IMR-90 (cell line): ENCODE results near the gene ACSL1. TPM values are rescaled to one million over a fixed set of nuclear protein-coding genes. Genes with fewer than 3 reads are reported as not detected.

ENCODE experiments used
- ATAC-seq: fragments of 200-7000 bp; cut with Tn5 transposase; 2 replicates; pipeline ENCODE4 v1.9.1; 2020; ENCODE audit warnings: low read depth, mild to moderate bottlenecking, moderate library complexity
- BruUV-seq: library from RNA; stranded (reverse); fragments of 400-500 nt; replicated peaks from 2 replicates; lab custom pipeline; 2021; lab: Mats Ljungman, UMichigan
- CTCF ChIA-PET: fragments of 300-600 bp; formaldehyde crosslinking; extraction: SDS; loops from one replicate; lab custom pipeline; 2021; ENCODE audit warnings: antibody characterized with exemption; lab: Yijun Ruan, JAX
- POLR2A ChIA-PET: fragments of 300-600 bp; sonication (Branson Sonifier 250); formaldehyde crosslinking; loops from one replicate; lab custom pipeline; 2022; ENCODE audit warnings: antibody characterized with exemption; ENCODE audit not compliant: unreplicated experiment; lab: Charles Lee
- DNase-seq: peaks from one replicate; pipeline ENCODE4 v3.0.0; 2013
- H2AFZ ChIP-seq: replicated peaks from 2 replicates; pipeline ENCODE3; 2013; ENCODE audit warnings: low read length, mild to moderate bottlenecking; ENCODE audit not compliant: poor library complexity
- H2AK5ac ChIP-seq: 2 replicates; pipeline ENCODE4 v1.6.1; 2013; ENCODE audit warnings: low read depth, low read length, inconsistent platforms
- H2AK9ac ChIP-seq: replicated peaks from 2 replicates; pipeline ENCODE3; 2013; ENCODE audit warnings: mild to moderate bottlenecking, low read depth, low read length, moderate library complexity; ENCODE audit not compliant: poor library complexity
- H2BK120ac ChIP-seq: 2 replicates; pipeline ENCODE4 v1.6.1; 2013; ENCODE audit warnings: low read depth, low read length, inconsistent platforms
- H2BK15ac ChIP-seq: 3 replicates; pipeline ENCODE4 v1.6.1; 2013; ENCODE audit warnings: low read depth, low read length, inconsistent platforms
- H2BK20ac ChIP-seq: 2 replicates; pipeline ENCODE4 v1.6.1; 2013; ENCODE audit warnings: low read depth, mild to moderate bottlenecking, inconsistent platforms, low read length, moderate library complexity
- H2BK5ac ChIP-seq: 2 replicates; pipeline ENCODE4 v1.6.1; 2013; ENCODE audit warnings: mild to moderate bottlenecking, low read depth, low read length, inconsistent platforms; ENCODE audit not compliant: poor library complexity, severe bottlenecking
- H3K14ac ChIP-seq: replicated peaks from 2 replicates; pipeline ENCODE4 v1.6.1; 2013; ENCODE audit warnings: low read depth, low read length, inconsistent platforms
- H3K18ac ChIP-seq: 2 replicates; pipeline ENCODE4 v1.6.1; 2013; ENCODE audit warnings: low read depth, low read length, control low read depth
- H3K23ac ChIP-seq: 2 replicates; pipeline ENCODE4 v1.6.1; 2013; ENCODE audit warnings: low read depth, low read length, inconsistent platforms
- H3K27ac ChIP-seq: 2 replicates; pipeline ENCODE4 v1.5.1; 2013; ENCODE audit warnings: mild to moderate bottlenecking, control low read depth, low read length; ENCODE audit not compliant: insufficient read depth
- H3K27me3 ChIP-seq: 2 replicates; pipeline ENCODE4 v1.6.1; 2013; ENCODE audit warnings: low read length; ENCODE audit not compliant: control insufficient read depth, insufficient read depth
- H3K36me3 ChIP-seq: 2 replicates; pipeline ENCODE4 v1.6.1; 2013; ENCODE audit warnings: low read length, mixed read lengths; ENCODE audit not compliant: control insufficient read depth, insufficient read depth
- H3K4ac ChIP-seq: 2 replicates; pipeline ENCODE4 v1.6.1; 2013; ENCODE audit warnings: low read depth, low read length, inconsistent platforms
- H3K4me1 ChIP-seq: 2 replicates; pipeline ENCODE4 v1.6.1; 2013; ENCODE audit warnings: low read length, mixed read lengths; ENCODE audit not compliant: control insufficient read depth, insufficient read depth
- H3K4me2 ChIP-seq: 2 replicates; pipeline ENCODE4 v1.6.1; 2013; ENCODE audit warnings: low read depth, mild to moderate bottlenecking, control low read depth, low read length, moderate library complexity
- H3K4me3 ChIP-seq: 2 replicates; pipeline ENCODE4 v1.5.1; 2013; ENCODE audit warnings: low read depth, mild to moderate bottlenecking, control low read depth, low read length, moderate library complexity; ENCODE audit not compliant: insufficient read depth
- H3K56ac ChIP-seq: 2 replicates; pipeline ENCODE4 v1.6.1; 2013; ENCODE audit warnings: low read length, inconsistent platforms; ENCODE audit not compliant: insufficient read depth; ENCODE audit errors: extremely low read depth
- H3K79me1 ChIP-seq, 2 experiments: 2 replicates each; pipeline ENCODE4 v1.6.1; 2013; ENCODE audit warnings: low read length in 2 of 2, inconsistent platforms in 1 of 2, low read depth in 1 of 2
- H3K9ac ChIP-seq: 2 replicates; pipeline ENCODE4 v1.6.1; 2013; ENCODE audit warnings: low read depth, low read length, control low read depth
- H3K9me1 ChIP-seq: 2 replicates; pipeline ENCODE4 v1.6.1; 2013; ENCODE audit warnings: low read length, inconsistent platforms; ENCODE audit not compliant: insufficient read depth
- H3K9me3 ChIP-seq: 2 replicates; pipeline ENCODE4 v1.6.1; 2013; ENCODE audit warnings: low read length; ENCODE audit not compliant: control insufficient read depth, insufficient read depth
- H4K20me1 ChIP-seq: 2 replicates; pipeline ENCODE4 v1.6.1; 2013; ENCODE audit warnings: low read length, inconsistent platforms; ENCODE audit not compliant: insufficient read depth
- H4K5ac ChIP-seq: 2 replicates; pipeline ENCODE4 v1.6.1; 2013; ENCODE audit warnings: mild to moderate bottlenecking, low read depth, low read length, control low read depth
- H4K8ac ChIP-seq, 2 experiments: 2 replicates each; pipeline ENCODE4 v1.6.1; 2013; ENCODE audit warnings: low read depth in 2 of 2, low read length in 2 of 2, control low read depth in 1 of 2, inconsistent platforms in 1 of 2
- H4K91ac ChIP-seq: 2 replicates; pipeline ENCODE4 v1.6.1; 2013; ENCODE audit warnings: low read depth, low read length, inconsistent platforms; ENCODE audit not compliant: insufficient read depth
- BHLHE40 ChIP-seq: fragments of 150-350 bp; IDR thresholded peaks from 2 replicates; pipeline ENCODE4 v1.6.1; 2016; ENCODE audit warnings: mild to moderate bottlenecking, low read depth, low read length
- CEBPB ChIP-seq: IDR thresholded peaks from 2 replicates; pipeline ENCODE4 v1.6.1; 2012; ENCODE audit warnings: low read depth, low read length, improper control_type of control experiment
- CTCF ChIP-seq: conservative IDR thresholded peaks from 2 replicates; pipeline ENCODE4 v1.5.1; 2012; ENCODE audit warnings: mild to moderate bottlenecking, low read depth, low read length, improper control_type of control experiment
- ELK1 ChIP-seq: fragments of 150-350 bp; IDR thresholded peaks from 2 replicates; pipeline ENCODE4 v1.6.1; 2016; ENCODE audit warnings: low read depth, mild to moderate bottlenecking, low read length, moderate library complexity, borderline replicate concordance
- MAFK ChIP-seq: IDR thresholded peaks from 2 replicates; pipeline ENCODE4 v1.6.1; 2012; ENCODE audit warnings: low read depth, low read length, improper control_type of control experiment
- NFE2L2 ChIP-seq: fragments of 150-350 bp; IDR thresholded peaks from 2 replicates; pipeline ENCODE4 v1.6.1; 2016; ENCODE audit warnings: low read depth, mild to moderate bottlenecking, low read length
- POLR2A ChIP-seq: IDR thresholded peaks from 2 replicates; pipeline ENCODE4 v1.6.1; 2012; ENCODE audit warnings: mild to moderate bottlenecking, low read depth, low read length
- RAD21 ChIP-seq: IDR thresholded peaks from 2 replicates; pipeline ENCODE4 v1.6.1; 2012; ENCODE audit warnings: low read length, improper control_type of control experiment
- RCOR1 ChIP-seq: IDR thresholded peaks from 2 replicates; pipeline ENCODE4 v1.6.1; 2012; ENCODE audit warnings: mild to moderate bottlenecking, low read length, improper control_type of control experiment; ENCODE audit not compliant: insufficient replicate concordance
- RFX5 ChIP-seq: IDR thresholded peaks from 2 replicates; pipeline ENCODE4 v1.8.0; 2012; ENCODE audit warnings: low read depth, mild to moderate bottlenecking, low read length, moderate library complexity
- SMC3 ChIP-seq: fragments of 150-350 bp; IDR thresholded peaks from 2 replicates; pipeline ENCODE4 v1.6.1; 2016; ENCODE audit warnings: low read depth, mild to moderate bottlenecking, antibody characterized with exemption, low read length, moderate library complexity
- USF2 ChIP-seq: fragments of 150-350 bp; IDR thresholded peaks from 2 replicates; pipeline ENCODE4 v1.6.1; 2017; ENCODE audit warnings: mild to moderate bottlenecking, antibody characterized with exemption, low read length, low read depth
- WGBS, 2 experiments: methylation state at CpG; one replicate each; pipeline versions ENCODE4 v1.1.5 to v1.1.7; 2013; ENCODE audit warnings: missing lambda C conversion rate in 2 of 2; ENCODE audit not compliant: insufficient read length in 1 of 2; ENCODE audit errors: extremely low coverage in 2 of 2; 5-methylcytosine and 5-hydroxymethylcytosine counted together
- dilution Hi-C: fragments of 300-500 bp; cut with HindIII; formaldehyde crosslinking; loops from one replicate; pipeline ENCODE4 v1.14.3; 2018; ENCODE audit warnings: low sequenced_read_pairs; ENCODE audit not compliant: unreplicated experiment
- in situ Hi-C: fragments of 300-500 bp; cut with MboI; formaldehyde crosslinking; loops from 3 replicates; pipeline ENCODE4 v1.14.3; 2019; ENCODE audit warnings: low sequenced_read_pairs, inconsistent platforms, mixed read lengths
- intact Hi-C: fragments of 100-400 bp; cut with micrococcal nuclease; formaldehyde crosslinking; loops from 2 replicates; pipeline ENCODE4 v1.10.0; 2022
- polyA plus RNA-seq, 3 experiments: library from polyadenylated mRNA; depleted of rRNA; stranded (reverse); fragments of >200 nt; gene quantifications; 2 replicates each; pipeline ENCODE4 v1.2.3, GENCODE V29; 2012; ENCODE audit warnings: low replicate concordance in 1 of 3
- total RNA-seq: library from RNA; depleted of rRNA; stranded (reverse); fragments of >200 nt; gene quantifications from 2 replicates; pipeline ENCODE4 v1.2.3, GENCODE V29; 2012

ACSL1 gene
- total and polyA plus RNA-seq, 2 of the 4 experiments (the other 2 are of a cell fraction): 14.4 to 26.0 TPM

- TF ChIP-seq CTCF (no peak), MAFK (no peak), RAD21 (no peak), CEBPB (no peak), NFE2L2 (no peak), SMC3 (no peak), USF2 (no peak), RFX5 (no peak), ELK1 (no peak), RCOR1 (no peak), POLR2A (no peak), BHLHE40 (no peak)
- Histone ChIP-seq H4K20me1 (peaks cover 17% of the 10 kb centered on the region), H3K9me1 (peaks cover 13% of the 10 kb centered on the region; the same call in 1 of the 2 replicates), H3K4me2 (no peak overlapping the region), H3K4me3 (no peak overlapping the region), H2AK9ac (no peak overlapping the region), H2BK20ac (no peak overlapping the region), H4K8ac (no peak overlapping the region), H3K18ac (no peak overlapping the region), H4K91ac (no peak overlapping the region), H3K14ac (no peak overlapping the region), H2AFZ (no peak overlapping the region), H4K5ac (no peak overlapping the region), H2BK15ac (no peak overlapping the region), H3K4me1 (peaks cover 4% of the 10 kb centered on the region; the same call in 1 of the 2 replicates), H3K27ac (no peak overlapping the region), H3K4ac (no peak overlapping the region), H3K79me1 (peaks cover 14 to 16% of the 10 kb centered on the region in 2 experiments), H3K23ac (no peak overlapping the region), H2BK5ac (no peak overlapping the region), H2AK5ac (no peak overlapping the region), H3K9me3 (no peaks in the 10 kb centered on the region), H3K9ac (no peak overlapping the region), H3K36me3 (no peaks in the 10 kb centered on the region), H3K27me3 (no peaks in the 10 kb centered on the region), H2BK120ac (no peak overlapping the region), H3K56ac (no peak overlapping the region)
- ChIA-PET CTCF (interaction anchor here (1.0 kb wide), 1 partner anchor 73 kb away, joined by 3 read pairs; no protein-coding TSS in a partner anchor), POLR2A (no interaction called here)
- no peak for ATAC-seq
- dilution Hi-C loops: no loop called here
- WGBS, 2 experiments: 86% methylated on average over 3 of the region's 6 CpGs; no CpG with 5 or more reads in 1 of the 2 experiments
- in situ Hi-C loops: no loop called here
- DNase-seq: no peak
- intact Hi-C loops: no loop called here
- BruUV-seq: no TSS peak
Observed at GRCh38 chr4:184819786-184820185, 6.0 kb downstream of the ACSL1 start.
